Esophagus squamous epithelium (tissue), 5 donors: ENCODE results near the gene SH3PXD2B. TPM values are rescaled to one million over a fixed set of nuclear protein-coding genes. Genes with fewer than 3 reads are reported as not detected.

Source experiments
- DNase-seq: peaks from one replicate; lab custom pipeline; 2025; lab: John Stamatoyannopoulos, UW
- H3K27ac ChIP-seq, 4 donors: fragments of 200-600 bp; sonication (generic); one replicate each; pipeline ENCODE4 v1.5.1; 2016 to 2019; ENCODE audit warnings: mild to moderate bottlenecking in 1 of 4
- H3K27me3 ChIP-seq, 4 donors: fragments of 200-600 bp; sonication (generic); 1 replicate in 3 of 4; 2 replicates in 1 of 4; pipeline versions ENCODE4 v1.5.1 to v1.6.0; 2017 to 2021; ENCODE audit warnings: antibody characterized with exemption in 1 of 4
- H3K36me3 ChIP-seq, 3 donors: fragments of 200-600 bp; sonication (generic); one replicate each; pipeline ENCODE4 v1.5.1; 2016 to 2019
- H3K4me1 ChIP-seq, 3 donors: fragments of 200-600 bp; sonication (generic); one replicate each; pipeline ENCODE4 v1.5.1; 2017 to 2019
- H3K4me3 ChIP-seq, 4 donors: fragments of 200-600 bp; sonication (generic); 1 replicate in 3 of 4; 2 replicates in 1 of 4; pipeline ENCODE4 v1.5.1; 2016 to 2019; ENCODE audit warnings: mild to moderate bottlenecking in 2 of 4, moderate library complexity in 1 of 4
- H3K9me3 ChIP-seq, 3 donors: fragments of 200-600 bp; sonication (generic); one replicate each; pipeline ENCODE4 v1.5.1; 2016 to 2019
- CTCF ChIP-seq, 6 experiments: fragments of 450-650 bp in 4 of 6; fragments of 200-600 bp in 2 of 6; sonication (generic) in 2 of 6; IDR thresholded peaks; one replicate each; pipeline ENCODE4 v1.5.1; 2016 to 2019; ENCODE audit warnings: antibody characterized with exemption in 6 of 6, mild to moderate bottlenecking in 4 of 6, moderate library complexity in 4 of 6
- POLR2A ChIP-seq, 4 donors: fragments of 450-650 bp; IDR thresholded peaks; one replicate each; pipeline ENCODE4 v1.6.1; 2017; ENCODE audit warnings: antibody characterized with exemption in 4 of 4, mild to moderate bottlenecking in 4 of 4, moderate library complexity in 3 of 4
- WGBS, 2 donors: methylation state at CpG; one replicate each; pipeline ENCODE4 v1.1.5; 2018; 5-methylcytosine and 5-hydroxymethylcytosine counted together
- intact Hi-C: fragments of 100-400 bp; cut with DNase I; formaldehyde crosslinking; loops from one replicate; pipeline ENCODE4 v1.15.0; 2022
- total RNA-seq, 4 donors: library from RNA; depleted of rRNA; stranded (reverse); fragments of >200 nt; gene quantifications; one replicate each; pipeline ENCODE4 v1.1.0, GENCODE V29; 2016
- donor health status: DM: yes; HTN: yes; CAD: no.

Gene SH3PXD2B
- total RNA-seq, 4 donors from 2014 or later, result 7.1 to 22.1 (median 13.8) TPM

GRCh38 chr5:172486451-172486850 is 32.1 kb upstream of the SH3PXD2B start:
- no peak for TF ChIP-seq CTCF (IDR thresholded peaks at IDR 0.05)
- TF ChIP-seq POLR2A (IDR thresholded peaks at IDR 0.05), result no peak
- intact Hi-C loops, result no loop called here
- peak overlapping the region in 2 of 4 donors; percentile 5 to 25 for H3K27ac ChIP-seq
- H3K9me3 ChIP-seq, result no peaks in the 10 kb centered on the region
- no peak overlapping the region for H3K4me3 ChIP-seq
- H3K36me3 ChIP-seq, result no peaks in the 10 kb centered on the region
- no peak for DNase-seq
- no peaks in the 10 kb centered on the region for H3K27me3 ChIP-seq
- peaks cover 0 to 22% (median under 1%) of the 10 kb centered on the region in 3 donors for H3K4me1 ChIP-seq
- WGBS, 2 donors, result 86 to 89% methylated on average over 4 to 12 of the region's 12 CpGs

- DNase-seq, result no peak
- intact Hi-C loops, result no loop called here
- H3K4me3 ChIP-seq, result no peak overlapping the region
- no peaks in the 10 kb centered on the region for H3K9me3 ChIP-seq
- H3K4me1 ChIP-seq, result peaks cover 0 to 20% (median 3%) of the 10 kb centered on the region in 3 donors
- no peak for TF ChIP-seq POLR2A (IDR thresholded peaks at IDR 0.05)
- no peak for TF ChIP-seq CTCF (IDR thresholded peaks at IDR 0.05)
- H3K27me3 ChIP-seq, result no peaks in the 10 kb centered on the region
- WGBS, 2 donors, result 62 to 80% methylated on average over 3 of the region's 3 CpGs
- no peaks in the 10 kb centered on the region for H3K36me3 ChIP-seq
- H3K27ac ChIP-seq, result peak overlapping the region in 1 of 4 donors; percentile 5
Observed at GRCh38 chr5:172485511-172486202, 31.3 kb upstream of the SH3PXD2B start.

- H3K4me1 ChIP-seq, result peaks cover 0 to 22% (median 3%) of the 10 kb centered on the region in 3 donors
- no peak overlapping the region for H3K4me3 ChIP-seq
- intact Hi-C loops, result no loop called here
- DNase-seq, result no peak
- H3K36me3 ChIP-seq, result no peaks in the 10 kb centered on the region
- TF ChIP-seq CTCF (IDR thresholded peaks at IDR 0.05) (no peak), POLR2A (IDR thresholded peaks at IDR 0.05) (no peak)
- no peaks in the 10 kb centered on the region for H3K27me3 ChIP-seq
- no peaks in the 10 kb centered on the region for H3K9me3 ChIP-seq
- 58 to 100% methylated on average over 3 to 4 of the region's 9 CpGs for WGBS, 2 donors
- H3K27ac ChIP-seq, result no peak overlapping the region
Observed at GRCh38 chr5:172484664-172485063, 30.3 kb upstream of the SH3PXD2B start.

- peaks cover 0 to 29% (median 6%) of the 10 kb centered on the region in 3 donors for H3K4me1 ChIP-seq
- no peak for DNase-seq
- H3K27ac ChIP-seq, result peak overlapping the region in 3 of 4 donors; percentile 35 to 55 (median 47)
- intact Hi-C loops, result no loop called here
- no peaks in the 10 kb centered on the region for H3K9me3 ChIP-seq
- H3K27me3 ChIP-seq, result no peaks in the 10 kb centered on the region
- WGBS, 2 donors, result 71 to 74% methylated on average over 12 to 15 of the region's 15 CpGs
- TF ChIP-seq POLR2A (IDR thresholded peaks at IDR 0.05) (no peak), CTCF (IDR thresholded peaks at IDR 0.05) (no peak)
- no peaks in the 10 kb centered on the region for H3K36me3 ChIP-seq
- H3K4me3 ChIP-seq, result no peak overlapping the region
Observed at GRCh38 chr5:172482156-172483020, 28.1 kb upstream of the SH3PXD2B start.
